GM21526 (cell line): Measurements from ENCODE around the gene GPHN.
"Not testable (repeated sequence)": the region's sequence is repeated elsewhere in the genome, so short reads cannot be mapped to it uniquely, and the experiment has no call there.

Source experiments
- ATAC-seq: cut with Tn5 transposase; IDR thresholded peaks from one replicate; pipeline ENCODE4 v1.9.1; 2021; ENCODE audit warnings: moderate library complexity; ENCODE audit not compliant: unreplicated experiment, low FRiP score

GPHN gene

GRCh38 chr14:67016856-67017255, 508.9 kb downstream of the GPHN start:
- no peak for ATAC-seq

DNA sequence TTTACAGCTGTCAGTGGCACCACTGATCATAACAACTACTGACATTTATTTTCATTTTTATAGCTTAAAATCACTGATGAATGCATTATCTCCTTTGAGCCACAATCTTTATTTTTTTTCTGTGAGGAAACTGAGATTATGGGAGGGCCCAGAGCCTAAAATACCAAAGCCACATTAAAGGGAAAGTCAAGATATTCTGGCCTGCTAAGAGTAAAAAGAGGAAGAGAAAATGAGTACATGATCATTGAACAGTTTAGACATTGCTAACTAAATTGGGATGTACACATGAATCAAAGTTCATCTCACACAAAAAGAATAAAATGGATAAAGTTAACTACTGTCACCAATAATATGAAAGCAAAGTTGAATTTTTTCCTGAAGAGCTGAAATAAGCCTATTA, 510.8 kb downstream of the GPHN start:
- peak; percentile 72 for ATAC-seq

- no peak for ATAC-seq
Observed at GRCh38 chr14:67019796-67020195, 511.8 kb downstream of the GPHN start.

DNA sequence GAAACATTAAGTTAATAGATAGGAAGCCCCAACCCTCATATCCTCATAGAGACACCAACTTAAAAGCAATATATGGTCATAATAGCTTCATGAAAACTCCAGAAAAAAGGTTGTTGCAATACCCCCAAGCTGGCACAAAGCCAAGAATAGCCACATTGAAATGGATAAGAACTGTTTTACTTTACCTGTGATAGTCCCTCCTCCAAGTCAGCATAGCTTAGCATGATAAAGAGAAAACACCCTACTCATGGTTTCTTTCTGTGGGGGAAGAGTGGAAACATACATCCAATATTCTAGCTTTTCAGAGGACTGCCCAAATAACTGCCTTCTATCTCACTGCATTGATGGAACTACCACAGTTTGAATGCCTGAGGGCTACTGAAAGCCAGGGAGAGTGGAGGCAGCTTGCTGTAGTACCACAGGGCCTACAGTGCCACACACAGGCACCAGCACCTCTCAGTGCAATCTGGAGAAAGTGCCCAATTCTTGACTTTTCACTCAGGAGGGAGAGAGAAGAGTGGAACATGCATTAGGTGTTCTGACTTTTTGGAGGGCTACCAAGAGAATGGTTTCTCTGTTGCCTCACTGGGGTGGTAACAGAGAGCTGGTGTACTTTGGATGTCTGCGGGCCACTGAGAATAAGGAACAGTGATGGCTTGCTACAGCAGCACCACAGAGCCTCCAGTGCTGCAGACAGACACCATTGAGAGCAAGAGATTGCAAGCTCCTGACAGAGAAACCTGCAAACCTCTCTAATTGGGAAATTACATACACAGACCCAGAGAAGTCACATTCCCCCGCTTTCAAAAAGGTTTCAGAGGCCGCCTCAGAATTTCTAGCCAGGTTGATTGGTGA, 524.2 kb downstream of the GPHN start:
- ATAC-seq: no peak

DNA sequence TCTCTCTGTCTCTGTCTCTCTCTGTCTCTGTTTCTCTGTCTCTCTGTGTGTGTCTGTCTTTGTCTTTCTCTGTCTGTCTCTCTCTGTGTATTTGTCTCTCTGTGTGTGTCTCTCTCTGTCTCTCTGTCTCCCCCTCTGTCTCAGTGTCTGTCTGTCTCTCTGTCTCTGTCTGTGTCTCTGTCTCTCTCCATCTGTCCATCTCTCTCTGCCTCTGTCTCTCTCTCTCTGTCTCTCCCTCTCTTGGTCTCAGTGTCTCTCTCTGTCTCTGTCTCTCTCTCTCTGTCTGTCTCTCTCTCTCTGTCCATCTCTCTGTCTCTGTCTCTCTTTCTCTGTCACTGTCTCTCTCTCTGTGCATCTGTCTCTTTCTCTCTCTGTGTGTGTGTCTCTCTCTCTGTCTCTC, 537.5 kb downstream of the GPHN start:
- no peak for ATAC-seq

- no peak for ATAC-seq
Observed at GRCh38 chr14:67050896-67051295, 542.9 kb downstream of the GPHN start.

- ATAC-seq: no peak
Observed at GRCh38 chr14:67056684-67057083, 548.7 kb downstream of the GPHN start.

DNA sequence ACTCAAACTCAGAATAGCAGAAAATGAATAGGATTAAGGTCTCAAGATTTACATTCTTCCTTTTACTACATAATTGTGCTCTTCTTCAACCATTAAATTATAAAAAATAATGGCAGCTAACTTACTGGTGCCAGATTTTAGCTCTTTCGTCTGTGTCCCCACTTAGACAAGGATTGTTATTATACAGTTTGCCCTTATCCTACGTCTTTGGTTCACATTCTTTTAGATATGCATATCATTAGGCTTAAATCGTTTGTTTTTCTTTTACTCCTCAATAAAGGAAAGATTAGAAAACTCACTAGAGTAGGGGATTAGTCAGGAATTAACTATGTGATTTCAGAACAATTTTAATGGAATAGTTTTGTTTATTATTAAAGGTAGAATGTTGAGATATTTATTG, 551.6 kb downstream of the GPHN start:
- ATAC-seq: no peak

DNA sequence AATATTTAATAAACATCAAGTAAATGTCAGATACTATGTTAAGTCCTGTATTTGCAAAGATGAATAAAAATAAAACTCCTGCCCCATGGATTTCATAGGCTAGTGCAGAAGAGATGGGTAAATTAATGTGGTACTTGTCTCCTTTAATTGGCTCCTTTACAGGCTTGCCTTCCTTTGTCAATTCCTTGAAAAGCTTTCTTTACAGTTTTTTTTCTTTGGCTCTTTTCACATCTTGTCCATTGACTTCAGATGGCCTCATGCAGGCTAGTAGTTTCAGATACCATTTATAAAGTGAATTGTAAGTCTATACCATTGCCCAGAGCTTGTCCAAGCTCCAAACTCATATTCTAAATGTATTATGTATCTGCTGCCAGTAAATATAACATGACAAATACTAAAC, 552.6 kb downstream of the GPHN start:
- no peak for ATAC-seq

GRCh38 chr14:67067070-67067814, 559.3 kb downstream of the GPHN start:
- not testable (repeated sequence) for ATAC-seq

GRCh38 chr14:67068251-67068650, 560.3 kb downstream of the GPHN start:
- ATAC-seq: no peak

DNA sequence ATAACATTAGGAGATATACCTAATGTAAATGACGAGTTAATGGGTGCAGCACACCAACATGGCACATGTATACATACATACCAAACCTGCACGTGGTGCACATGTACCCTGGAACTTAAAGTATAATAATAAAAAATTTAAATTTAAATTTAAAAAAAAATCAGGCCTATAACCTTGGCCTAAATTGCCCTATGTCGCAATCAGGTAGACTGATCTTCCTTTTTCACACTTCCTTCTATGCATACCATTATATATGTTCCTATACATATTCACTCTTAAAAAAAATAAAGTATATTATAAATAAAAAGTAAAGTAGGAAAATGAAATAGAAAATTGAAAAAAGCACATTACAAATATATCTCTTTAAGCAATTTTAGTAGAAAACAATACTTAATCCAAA, 563.6 kb downstream of the GPHN start:
- no peak for ATAC-seq

DNA sequence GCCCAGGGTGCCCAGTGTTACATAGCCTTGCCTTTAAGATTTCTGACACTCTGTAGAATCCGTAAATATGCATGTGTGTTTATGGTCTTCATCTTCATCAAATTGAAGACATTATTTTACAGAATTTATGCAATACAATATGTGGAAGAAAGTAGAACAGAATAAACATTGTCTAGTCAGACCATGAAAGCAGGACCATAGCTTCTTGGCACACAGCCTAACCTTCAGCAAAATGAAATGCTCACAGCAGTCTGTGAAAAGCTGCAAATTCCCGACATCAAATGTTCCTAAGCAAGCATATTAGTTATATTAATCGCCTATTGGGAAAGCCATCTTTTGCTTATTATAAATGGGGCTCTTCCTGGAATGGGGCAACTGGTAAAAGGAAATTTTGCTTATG, 570.0 kb downstream of the GPHN start:
- no peak for ATAC-seq

DNA sequence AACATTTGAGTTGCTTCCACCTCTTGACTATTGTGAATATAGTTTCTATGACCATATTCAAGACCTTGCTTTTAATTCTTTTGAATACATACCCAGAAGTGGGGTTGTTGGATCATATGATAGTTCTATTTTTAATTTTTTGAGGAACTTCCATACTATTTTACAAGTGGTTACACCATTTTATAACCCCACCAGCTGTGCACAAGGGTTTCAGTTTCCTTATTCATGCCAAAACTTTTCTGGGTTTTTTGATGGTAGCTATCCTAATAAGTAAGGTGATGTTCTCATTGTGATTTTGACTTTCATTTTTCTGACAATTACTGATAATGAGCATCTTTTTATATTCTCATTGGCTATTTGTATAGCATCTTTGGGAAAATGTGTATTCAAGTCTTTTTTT, 571.9 kb downstream of the GPHN start:
- ATAC-seq: no peak

DNA sequence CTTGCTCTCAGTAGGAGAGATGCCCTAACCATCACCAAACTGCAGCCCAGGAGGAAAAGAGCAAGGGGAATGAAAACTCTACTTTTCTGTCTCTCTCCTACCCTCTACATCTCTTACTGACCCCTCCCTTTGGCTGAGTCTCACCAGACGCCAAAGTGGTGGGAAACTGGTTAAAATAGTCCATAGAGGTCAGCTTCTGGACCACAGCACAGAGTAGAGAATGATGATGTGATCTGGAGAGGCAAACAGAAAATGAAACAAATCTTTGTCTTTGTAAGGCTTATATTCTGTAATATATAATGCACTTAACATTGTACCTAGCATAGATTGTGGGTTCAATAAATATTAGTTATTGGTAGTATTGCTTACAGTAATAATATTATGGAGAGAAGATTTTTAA, 600.3 kb downstream of the GPHN start:
- no peak for ATAC-seq

- ATAC-seq: no peak
Observed at GRCh38 chr14:67111022-67111421, 603.1 kb downstream of the GPHN start.

DNA sequence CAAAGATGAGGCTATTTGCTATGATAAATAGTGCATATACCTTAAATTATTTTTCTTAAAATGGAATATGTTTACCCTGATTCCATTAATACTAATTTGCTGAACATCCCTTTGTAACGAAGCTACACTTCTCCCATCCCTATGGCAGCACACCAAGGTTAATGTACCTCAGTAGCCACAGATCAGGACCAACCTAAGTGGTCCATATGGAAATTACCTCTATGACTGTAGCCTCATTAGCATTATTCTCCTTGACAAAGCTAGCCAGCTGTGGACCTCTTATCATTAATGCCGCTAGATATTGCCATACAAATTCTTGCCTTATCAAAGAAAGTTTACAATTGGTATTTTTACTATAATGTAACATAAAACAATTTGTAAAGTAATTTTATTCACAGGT, 604.4 kb downstream of the GPHN start:
- no peak for ATAC-seq

- ATAC-seq: no peak
Observed at GRCh38 chr14:67127174-67127573, 619.2 kb downstream of the GPHN start.

DNA sequence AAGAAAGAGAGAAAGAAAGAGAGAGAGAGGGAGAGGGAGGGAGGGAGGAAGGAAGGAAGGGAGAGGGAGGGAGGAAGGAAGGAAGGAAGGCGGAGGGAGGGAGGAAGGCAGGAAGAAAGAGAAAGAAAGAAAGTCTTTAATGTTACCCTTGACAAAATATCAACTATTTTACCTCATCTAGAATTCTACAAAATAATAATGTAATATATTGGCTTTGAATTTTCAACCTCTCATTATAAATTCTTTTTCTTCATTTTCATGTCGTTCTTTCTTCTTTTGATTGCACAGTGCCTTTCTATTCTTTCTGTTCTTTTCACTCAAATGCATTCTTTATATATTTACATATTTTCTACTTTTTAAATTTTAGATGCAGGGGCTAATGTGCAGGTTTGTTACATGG, 621.8 kb downstream of the GPHN start:
- ATAC-seq: no peak

GRCh38 chr14:67131691-67132090, 623.7 kb downstream of the GPHN start:
- no peak for ATAC-seq

DNA sequence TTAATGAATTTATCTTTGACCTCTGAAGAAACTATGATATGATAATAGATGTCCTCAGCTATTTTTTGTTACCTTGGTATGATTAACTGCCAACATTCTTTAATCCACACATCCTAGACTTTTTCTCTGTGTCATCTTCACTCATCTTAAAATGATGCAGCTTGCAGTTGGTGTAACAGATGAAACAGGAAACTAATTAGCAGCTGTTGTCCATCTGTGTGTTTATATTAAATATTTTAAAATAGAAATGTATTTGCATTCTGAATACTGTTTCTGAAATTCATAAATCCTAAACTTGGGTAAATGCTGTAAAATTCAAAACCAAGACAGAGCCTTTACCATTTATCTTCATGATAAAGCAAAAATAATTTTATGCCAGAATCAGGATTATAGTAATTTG, 625.2 kb downstream of the GPHN start:
- no peak for ATAC-seq
